GM18909 (cell line): ENCODE results near the gene RAMP3.
"Not testable (repeated sequence)": the region's sequence is repeated elsewhere in the genome, so short reads cannot be mapped to it uniquely, and the experiment has no call there.

Experiments
- ATAC-seq: cut with Tn5 transposase; IDR thresholded peaks from one replicate; pipeline ENCODE4 v1.9.1; 2021; ENCODE audit warnings: mild to moderate bottlenecking; ENCODE audit not compliant: unreplicated experiment, poor library complexity

RAMP3 gene

GRCh38 chr7:45130910-45131309, 26.7 kb upstream of the RAMP3 start:
- no peak for ATAC-seq

- no peak for ATAC-seq
Measured at GRCh38 chr7:45131891-45132290, 25.7 kb upstream of the RAMP3 start.

GRCh38 chr7:45132708-45133320, 24.8 kb upstream of the RAMP3 start:
- no peak for ATAC-seq

- no peak for ATAC-seq
Measured at GRCh38 chr7:45133352-45133751, 24.2 kb upstream of the RAMP3 start.

DNA sequence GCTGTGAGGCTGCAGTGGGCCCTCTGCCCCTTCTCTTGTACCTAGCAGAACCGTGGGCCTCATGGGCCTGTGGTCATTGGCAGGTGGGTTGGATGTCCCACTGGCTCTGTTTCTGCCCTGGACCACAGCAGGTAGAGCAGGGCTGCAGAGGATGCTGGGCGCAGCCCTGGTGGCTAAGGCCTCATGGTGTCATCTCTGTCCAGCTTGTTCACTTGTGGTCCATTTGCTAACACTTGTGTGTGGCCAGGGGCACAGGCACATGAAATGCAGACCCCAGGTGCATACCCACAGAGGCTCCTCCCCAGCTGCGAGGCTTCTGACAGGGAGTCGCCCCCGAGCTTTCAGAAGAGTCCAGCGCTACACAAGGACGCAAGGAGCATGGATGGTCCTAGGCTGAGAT, 23.7 kb upstream of the RAMP3 start:
- ATAC-seq = no peak

DNA sequence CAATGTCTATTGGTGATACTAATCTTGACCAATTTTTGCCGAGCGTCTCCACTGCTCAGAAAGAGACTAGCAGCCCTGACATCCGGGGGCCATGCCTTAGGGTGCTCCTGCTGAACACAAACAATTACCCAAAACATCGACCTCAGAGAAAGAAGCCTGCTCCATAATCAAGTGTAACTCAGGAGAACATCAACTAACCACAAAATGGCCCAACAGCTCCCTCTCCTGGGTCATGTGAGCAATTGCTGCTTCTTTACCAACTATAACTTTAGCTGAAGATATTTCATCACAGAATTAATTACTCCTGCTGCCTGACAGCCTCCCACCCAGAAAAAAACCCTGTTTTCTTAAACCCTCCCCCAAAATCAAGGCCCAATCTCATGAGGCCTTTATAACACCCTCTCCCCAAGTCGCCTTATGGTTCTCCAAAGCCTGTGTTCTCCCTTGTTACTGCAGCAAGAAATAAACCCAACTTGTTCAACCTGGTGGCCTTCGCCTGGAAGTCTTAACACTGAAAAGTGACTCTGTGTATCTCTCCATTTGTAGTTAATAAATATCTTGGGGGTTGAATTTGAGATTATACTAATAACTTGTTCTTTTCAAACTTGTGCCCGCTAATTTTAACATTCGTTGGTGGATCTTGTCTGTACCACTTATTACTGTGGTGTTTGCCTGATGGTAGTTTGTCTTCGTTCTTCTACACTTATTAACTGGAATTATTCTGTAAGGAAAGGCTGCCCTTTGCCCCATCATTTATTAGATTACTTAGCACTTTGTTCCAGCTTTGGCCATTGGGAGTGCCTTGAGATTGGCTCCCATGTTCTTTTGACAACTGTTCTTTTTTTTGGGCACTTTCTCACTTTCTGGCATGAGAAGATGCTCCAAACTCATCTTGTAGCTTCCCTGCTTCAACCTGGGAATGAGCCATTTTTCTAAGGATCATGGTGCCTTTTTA, 21.2 kb upstream of the RAMP3 start:
- ATAC-seq = no peak

GRCh38 chr7:45138433-45139267, 18.9 kb upstream of the RAMP3 start:
- ATAC-seq = no peak

DNA sequence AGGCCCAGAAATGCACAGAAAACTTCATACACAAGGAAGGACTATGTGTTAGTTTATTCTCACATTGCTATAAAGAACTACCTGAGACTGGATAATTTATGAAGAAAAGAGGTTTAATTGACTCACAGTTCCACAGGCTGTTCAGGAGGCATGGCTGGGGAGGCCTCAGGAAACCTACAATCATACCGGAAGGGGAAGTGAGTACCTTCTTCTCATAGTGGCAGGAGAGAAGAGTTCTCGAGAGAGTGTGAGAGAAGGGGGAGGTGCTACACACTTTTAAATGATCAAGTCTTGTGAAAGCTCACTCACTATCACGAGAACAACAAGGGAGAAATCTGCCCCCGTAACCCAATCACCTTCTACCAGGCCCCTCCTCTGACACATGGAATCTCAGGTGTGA, 16.8 kb upstream of the RAMP3 start:
- ATAC-seq = no peak

- no peak for ATAC-seq
Measured at GRCh38 chr7:45143616-45144015, 14.0 kb upstream of the RAMP3 start.

GRCh38 chr7:45145881-45146280, 11.7 kb upstream of the RAMP3 start:
- ATAC-seq = no peak

- no peak for ATAC-seq
Measured at GRCh38 chr7:45146531-45147379, 10.8 kb upstream of the RAMP3 start.

DNA sequence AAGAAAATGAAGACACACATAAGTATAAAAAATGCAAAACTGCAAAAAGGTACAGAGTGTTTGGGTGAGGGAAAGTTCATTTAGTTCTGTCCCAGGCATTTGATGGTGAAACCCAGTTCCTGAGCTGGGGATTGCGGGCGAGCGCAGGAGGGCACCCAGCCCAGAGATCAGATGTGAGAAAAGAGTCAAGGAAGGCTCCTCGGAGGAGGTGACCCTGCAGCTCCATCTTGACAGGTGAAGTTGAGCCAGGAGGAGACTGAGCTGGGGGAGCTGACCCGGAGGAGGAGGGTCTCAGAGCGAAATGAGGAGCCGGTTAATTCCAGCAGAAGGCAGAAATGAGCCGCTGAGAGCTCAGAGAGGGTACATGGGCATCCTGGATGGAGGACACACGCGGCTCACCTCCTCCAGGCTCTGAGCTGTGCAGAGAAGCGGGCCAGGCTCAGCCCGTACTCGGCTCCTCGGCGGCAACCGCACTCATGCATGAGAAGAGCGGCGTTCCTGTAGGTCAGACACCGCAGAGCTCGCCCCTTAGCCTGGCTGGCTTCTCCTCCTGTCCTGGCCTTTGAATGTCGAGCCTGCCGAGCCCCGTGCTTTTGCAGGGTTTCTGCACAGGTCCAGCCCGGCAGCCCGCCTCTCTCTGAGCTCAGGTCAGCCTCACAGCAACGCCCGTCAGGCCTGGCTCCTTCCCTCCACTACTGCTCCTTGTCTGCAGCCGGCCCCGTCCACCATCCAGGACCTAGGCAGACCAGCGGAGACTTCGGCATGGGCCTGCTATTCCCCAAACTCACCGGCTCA, 9.5 kb upstream of the RAMP3 start:
- ATAC-seq = no peak

DNA sequence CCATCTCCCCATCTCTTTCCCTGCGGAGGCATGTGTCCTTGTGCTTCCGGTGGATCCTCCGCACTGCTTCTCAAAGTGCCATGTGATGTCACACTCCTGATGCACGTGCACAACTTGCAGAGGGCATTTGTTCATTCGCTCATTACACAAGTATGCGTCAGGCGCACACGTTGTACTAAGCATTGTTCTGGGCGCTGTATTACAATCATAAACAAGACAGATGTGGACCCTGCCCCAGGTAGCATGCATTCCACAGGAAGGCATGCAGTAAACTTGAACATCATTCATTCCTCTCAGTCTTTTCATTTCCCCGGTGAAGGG, 9.0 kb upstream of the RAMP3 start:
- ATAC-seq = no peak

DNA sequence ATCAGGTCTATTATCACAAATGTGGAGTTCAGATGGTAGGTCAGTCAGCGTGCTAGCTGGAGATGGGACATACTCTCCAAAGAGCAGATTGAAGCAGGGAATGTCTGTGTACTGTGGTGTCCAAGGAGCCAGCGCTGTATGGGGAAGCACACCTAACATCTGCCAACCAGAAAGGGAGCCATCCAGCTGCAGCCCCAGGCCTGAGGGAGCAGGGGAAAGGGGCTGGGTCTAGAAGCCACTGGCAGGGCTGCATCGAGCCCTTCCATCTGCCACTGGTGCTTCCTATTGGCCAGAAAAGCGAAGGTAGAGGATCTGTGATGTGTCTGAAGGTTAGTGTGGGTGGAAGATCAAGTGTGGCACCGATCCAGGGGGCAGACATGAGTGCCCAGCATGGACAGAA, 8.0 kb upstream of the RAMP3 start:
- ATAC-seq = no peak

DNA sequence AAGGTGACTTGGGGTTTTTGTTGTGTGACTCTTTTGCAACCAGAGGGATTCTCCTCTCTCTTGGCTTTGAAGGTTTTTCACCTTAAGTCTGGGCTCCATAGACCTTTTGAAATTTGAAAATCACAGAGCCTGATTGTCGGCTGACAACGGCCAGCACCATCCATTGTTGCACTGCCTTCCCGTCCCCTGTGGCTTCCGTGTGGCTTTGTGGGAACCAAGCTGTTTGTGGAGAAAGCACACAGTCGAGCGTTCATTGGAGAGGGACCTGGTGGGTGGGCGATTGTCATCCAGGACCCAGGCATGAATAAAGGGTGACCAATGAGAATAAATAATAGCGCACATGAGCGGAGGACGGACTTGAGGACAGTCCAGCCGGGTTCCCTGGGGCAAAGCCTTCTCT, 7.4 kb upstream of the RAMP3 start:
- no peak for ATAC-seq

DNA sequence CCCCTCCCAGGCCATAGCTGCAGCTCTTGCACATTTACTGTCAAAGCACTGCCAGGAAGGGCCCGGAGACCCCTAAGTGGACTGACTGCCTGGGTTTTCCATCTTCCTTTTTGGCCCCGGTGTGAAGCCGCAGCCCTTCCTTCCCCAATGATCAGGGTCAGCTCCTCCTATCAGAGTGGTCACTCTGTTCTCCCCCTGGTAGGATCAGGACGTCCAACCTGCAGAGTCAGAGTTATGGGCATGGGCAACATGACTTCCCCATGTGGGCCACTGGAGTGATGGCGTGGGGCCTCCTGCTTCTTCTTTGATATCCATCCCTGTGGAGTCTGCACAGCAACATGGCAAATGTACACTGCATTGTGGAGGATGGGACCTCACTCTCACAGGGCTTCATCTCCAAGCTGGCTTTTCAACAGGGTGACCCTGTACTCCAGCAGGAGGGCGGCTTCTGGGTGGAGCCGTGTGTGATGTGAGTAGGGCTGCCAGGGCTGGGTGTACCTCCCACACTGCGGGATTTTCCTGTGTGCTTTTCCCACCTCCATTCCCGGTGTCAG, 6.4 kb upstream of the RAMP3 start:
- ATAC-seq = no peak

- no peak for ATAC-seq
Measured at GRCh38 chr7:45151967-45152366, 5.6 kb upstream of the RAMP3 start.

DNA sequence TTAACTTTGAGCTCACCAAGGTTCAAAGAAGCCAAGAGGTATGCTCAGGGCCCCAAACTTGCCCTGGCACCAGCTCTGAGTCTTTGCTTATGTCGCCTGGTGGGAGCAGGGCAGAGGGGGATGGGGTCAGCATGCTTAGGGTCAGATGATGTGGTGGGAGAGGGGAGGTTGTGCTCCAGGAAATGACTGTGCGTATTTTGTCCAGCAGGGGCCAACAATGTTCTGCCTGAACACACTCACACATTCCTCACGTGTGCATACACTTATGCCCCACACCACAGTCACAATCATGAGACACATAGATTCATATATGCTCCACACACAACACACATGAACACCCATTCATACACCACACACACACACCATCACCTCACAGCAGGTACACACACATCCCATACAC, 4.4 kb upstream of the RAMP3 start:
- ATAC-seq = no peak

DNA sequence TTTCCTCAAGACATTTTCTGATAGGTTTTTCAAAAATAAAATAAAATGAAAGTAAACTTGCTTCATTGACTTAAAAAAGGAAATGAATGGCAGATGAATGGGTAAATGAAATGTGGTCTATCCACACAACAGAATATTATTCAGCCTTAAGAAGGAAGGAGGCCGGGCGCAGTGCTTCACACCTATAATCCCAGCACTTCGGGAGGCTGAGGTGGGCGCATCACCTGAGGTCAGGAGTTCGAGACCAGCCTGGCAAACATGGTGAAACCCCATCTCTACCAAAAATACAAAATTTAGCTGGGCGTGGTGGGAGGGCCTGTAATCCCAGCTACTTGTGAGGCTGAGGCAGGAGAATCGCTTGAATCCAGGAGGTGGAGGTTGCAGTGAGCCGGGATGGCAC, 3.7 kb upstream of the RAMP3 start:
- ATAC-seq = not testable (repeated sequence)
